IPS DF 6.9 (cell line): ENCODE measurements around the gene EFR3B.
"Not testable (repeated sequence)": the region's sequence is repeated elsewhere in the genome, so short reads cannot be mapped to it uniquely, and the experiment has no call there.

Experiments
- DNase-seq: peaks from one replicate; pipeline ENCODE4 v3.0.0-alpha.2; 2013; ENCODE audit warnings: low read depth, low spot score
- H3K27ac ChIP-seq: one replicate; pipeline ENCODE4 v1.5.1; 2013; ENCODE audit warnings: low read length, control low read depth
- H3K27me3 ChIP-seq: 2 replicates; pipeline ENCODE4 v1.6.1; 2013; ENCODE audit warnings: mild to moderate bottlenecking, low read length; ENCODE audit not compliant: control insufficient read depth, insufficient read depth
- H3K36me3 ChIP-seq: 2 replicates; pipeline ENCODE4 v1.6.1; 2013; ENCODE audit warnings: low read length; ENCODE audit not compliant: control insufficient read depth, insufficient read depth
- H3K4me1 ChIP-seq: 2 replicates; pipeline ENCODE4 v1.6.1; 2013; ENCODE audit warnings: low read length; ENCODE audit not compliant: control insufficient read depth, insufficient read depth
- H3K4me3 ChIP-seq: 2 replicates; pipeline ENCODE4 v1.5.1; 2013; ENCODE audit warnings: mild to moderate bottlenecking, low read length
- H3K9me3 ChIP-seq: 2 replicates; pipeline ENCODE4 v1.6.1; 2013; ENCODE audit warnings: low read length, inconsistent platforms; ENCODE audit not compliant: control insufficient read depth, insufficient read depth
- WGBS: extraction: QIAGEN DNeasy Blood & Tissue Kit; methylation state at CpG from one replicate; pipeline ENCODE4 v1.1.7; 2013; ENCODE audit warnings: mixed read lengths, missing lambda C conversion rate; ENCODE audit not compliant: insufficient read length, insufficient coverage; 5-methylcytosine and 5-hydroxymethylcytosine counted together

Gene EFR3B

DNA sequence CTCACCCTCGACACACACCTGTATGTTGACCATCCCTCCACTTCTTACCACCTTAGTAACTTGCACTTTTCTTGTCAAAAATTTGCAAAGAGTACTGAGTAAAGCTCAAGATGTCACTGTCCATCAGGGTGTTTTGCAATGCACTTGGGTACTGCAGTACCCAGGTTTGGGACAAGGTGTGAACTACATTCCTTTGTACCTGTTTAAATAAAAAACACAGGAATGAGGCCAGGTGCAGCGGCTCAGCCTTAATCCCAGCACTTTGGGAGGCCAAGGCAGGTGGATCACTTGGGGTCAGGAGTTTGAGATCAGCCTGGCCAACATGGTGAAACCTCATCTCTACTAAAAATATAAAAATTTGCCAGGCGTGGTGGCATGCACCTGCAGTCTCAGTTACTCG lies 98.7 kb downstream of the EFR3B start:
- H3K4me3 ChIP-seq, H3K27me3 ChIP-seq, DNase-seq, H3K9me3 ChIP-seq, H3K4me1 ChIP-seq, H3K27ac ChIP-seq, H3K36me3 ChIP-seq: not testable (repeated sequence)
- no CpG with 5 or more reads among the region's 4 CpGs for WGBS

DNA sequence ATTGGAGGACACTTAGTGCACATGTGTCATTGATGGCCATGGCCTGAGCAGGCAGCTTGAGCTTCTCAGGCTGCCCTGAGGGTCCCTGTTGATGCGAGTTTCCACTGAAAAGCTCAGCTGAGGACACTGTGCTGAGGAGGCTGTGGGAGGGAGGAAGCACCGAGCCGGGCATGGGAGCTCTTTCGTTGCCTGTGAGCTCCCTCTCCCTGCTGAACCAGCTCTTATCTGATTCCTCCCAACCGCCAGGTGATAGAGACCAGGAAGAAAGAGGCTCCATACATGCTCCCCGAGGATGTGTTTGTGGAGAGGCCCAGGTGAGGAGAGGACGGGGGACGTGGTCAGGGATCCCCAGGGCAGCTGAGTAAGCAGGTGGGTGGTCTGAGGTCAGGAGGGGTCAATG lies 99.2 kb downstream of the EFR3B start:
- H3K27me3 ChIP-seq, result no peaks in the 10 kb centered on the region
- H3K9me3 ChIP-seq, result no peaks in the 10 kb centered on the region
- no peak for DNase-seq
- no CpG with 5 or more reads among the region's 8 CpGs for WGBS
- no peaks in the 10 kb centered on the region for H3K4me1 ChIP-seq
- no peak overlapping the region for H3K27ac ChIP-seq
- no peaks in the 10 kb centered on the region for H3K36me3 ChIP-seq
- no peak overlapping the region for H3K4me3 ChIP-seq

DNA sequence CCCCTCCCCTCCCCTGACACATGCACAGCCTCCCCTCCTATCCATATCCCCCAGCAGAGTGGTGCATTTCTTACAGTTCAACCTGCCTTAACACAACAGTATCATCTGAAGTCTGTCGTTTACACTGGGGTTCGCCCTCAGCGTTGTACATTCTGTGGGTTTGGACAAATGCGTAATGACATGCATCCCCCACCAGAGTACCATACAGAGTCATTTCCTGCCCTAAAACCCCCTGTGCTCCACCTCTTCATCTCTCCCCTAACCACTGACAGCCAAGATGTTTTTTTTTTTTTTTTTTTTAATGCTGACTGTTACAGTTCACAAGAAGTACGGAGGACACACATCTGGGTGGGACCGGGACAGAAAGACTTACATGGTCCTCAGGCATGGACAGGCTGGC lies 103.9 kb downstream of the EFR3B start:
- no CpG with 5 or more reads among the region's 6 CpGs for WGBS

DNA sequence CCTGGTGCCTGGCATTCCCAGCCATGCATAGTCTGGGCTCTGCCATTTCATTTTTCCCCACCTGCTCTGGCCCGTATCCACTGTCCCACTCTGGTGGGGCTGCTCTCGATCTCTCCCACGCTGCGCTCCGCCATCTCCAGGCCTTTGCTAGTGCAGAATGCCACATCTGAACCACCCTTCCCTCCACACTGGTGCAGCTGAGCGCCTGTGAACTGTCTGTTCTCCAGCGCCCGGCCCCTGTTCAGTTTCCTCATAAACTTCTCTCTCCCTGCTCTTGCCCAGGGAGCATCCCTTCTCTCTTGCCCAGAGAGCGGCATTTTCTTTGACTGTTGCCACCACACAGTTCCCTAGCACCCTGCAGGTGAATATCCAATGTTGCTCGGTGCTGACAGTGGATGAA lies 105.0 kb downstream of the EFR3B start:
- Histone ChIP-seq H3K9me3 (no peaks in the 10 kb centered on the region), H3K27ac (no peak overlapping the region), H3K27me3 (no peaks in the 10 kb centered on the region), H3K4me1 (no peaks in the 10 kb centered on the region), H3K36me3 (0 out of 2 replicates have a peak, but pooled peaks cover 3% of the 10 kb centered on the region), H3K4me3 (no peak overlapping the region)
- no peak for DNase-seq
- no CpG with 5 or more reads among the region's 10 CpGs for WGBS

More for the DNA sequence above, 103.9 kb downstream of the EFR3B start:
- DNase-seq, result no peak
- H3K27me3 ChIP-seq, result no peaks in the 10 kb centered on the region
- no peaks in the 10 kb centered on the region for H3K4me1 ChIP-seq
- H3K27ac ChIP-seq, result no peak overlapping the region
- no peaks in the 10 kb centered on the region for H3K36me3 ChIP-seq
- H3K9me3 ChIP-seq, result no peaks in the 10 kb centered on the region
- H3K4me3 ChIP-seq, result no peak overlapping the region

- Histone ChIP-seq H3K27me3 (no peaks in the 10 kb centered on the region), H3K27ac (no peak overlapping the region)
- WGBS, result no CpG with 5 or more reads among the region's 6 CpGs
Measured at GRCh38 chr2:25149646-25150045, 107.8 kb downstream of the EFR3B start.

DNA sequence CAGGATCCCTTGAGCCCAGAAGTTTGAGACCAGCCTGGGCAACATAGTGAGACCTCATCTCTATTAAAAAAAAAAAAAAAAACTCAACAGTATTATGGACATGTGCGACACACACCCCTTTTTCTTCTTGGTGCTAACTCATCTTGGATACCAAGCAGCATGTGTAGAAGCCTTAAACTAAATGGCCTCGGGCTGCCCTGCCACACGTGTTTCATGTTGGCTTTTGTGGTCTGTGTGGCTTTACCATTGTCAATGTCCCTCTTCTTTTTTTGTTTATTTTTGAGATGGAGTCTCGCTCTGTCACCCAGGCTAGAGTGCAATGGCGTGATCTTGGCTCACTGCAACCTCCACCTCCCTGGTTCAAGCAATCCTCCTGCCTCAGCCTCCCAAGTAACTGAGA lies 109.1 kb downstream of the EFR3B start:
- not testable (repeated sequence) for H3K4me1 ChIP-seq, H3K36me3 ChIP-seq, DNase-seq, H3K27me3 ChIP-seq, H3K9me3 ChIP-seq, H3K27ac ChIP-seq, H3K4me3 ChIP-seq
- WGBS, result no CpG with 5 or more reads among the region's 5 CpGs

More at GRCh38 chr2:25149646-25150045, 107.8 kb downstream of the EFR3B start:
- H3K4me3 ChIP-seq, result no peak overlapping the region
- no peak for DNase-seq
- no peaks in the 10 kb centered on the region for H3K9me3 ChIP-seq
- H3K36me3 ChIP-seq, result 0 out of 2 replicates have a peak, but pooled peaks cover 3% of the 10 kb centered on the region
- H3K4me1 ChIP-seq, result no peaks in the 10 kb centered on the region

DNA sequence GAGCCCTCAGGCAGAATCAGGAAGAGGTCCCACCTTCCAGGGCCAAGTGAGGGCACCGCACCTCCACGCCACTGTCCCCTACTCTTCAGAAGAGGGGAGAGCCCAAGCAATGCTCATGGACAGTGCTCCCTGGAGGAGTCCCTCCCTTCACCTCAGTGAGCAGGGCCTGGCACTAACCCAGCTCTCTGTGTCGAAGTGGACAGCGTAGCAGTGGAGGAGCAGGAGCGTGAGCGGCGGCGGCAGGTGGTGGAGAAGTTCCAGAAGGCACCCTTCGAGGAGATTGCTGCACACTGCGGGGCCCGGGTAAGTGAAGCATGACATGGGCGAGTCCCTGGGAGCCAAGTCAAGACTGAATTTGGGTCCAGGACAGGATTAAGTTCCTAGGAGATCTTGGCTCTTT lies 109.8 kb downstream of the EFR3B start:
- H3K4me1 ChIP-seq, result no peaks in the 10 kb centered on the region
- DNase-seq, result no peak
- H3K27ac ChIP-seq, result no peak overlapping the region
- H3K9me3 ChIP-seq, result no peaks in the 10 kb centered on the region
- H3K36me3 ChIP-seq, result 0 out of 2 replicates have a peak, but pooled peaks cover 3% of the 10 kb centered on the region
- no CpG with 5 or more reads among the region's 12 CpGs for WGBS
- no peaks in the 10 kb centered on the region for H3K27me3 ChIP-seq
- H3K4me3 ChIP-seq, result no peak overlapping the region

DNA sequence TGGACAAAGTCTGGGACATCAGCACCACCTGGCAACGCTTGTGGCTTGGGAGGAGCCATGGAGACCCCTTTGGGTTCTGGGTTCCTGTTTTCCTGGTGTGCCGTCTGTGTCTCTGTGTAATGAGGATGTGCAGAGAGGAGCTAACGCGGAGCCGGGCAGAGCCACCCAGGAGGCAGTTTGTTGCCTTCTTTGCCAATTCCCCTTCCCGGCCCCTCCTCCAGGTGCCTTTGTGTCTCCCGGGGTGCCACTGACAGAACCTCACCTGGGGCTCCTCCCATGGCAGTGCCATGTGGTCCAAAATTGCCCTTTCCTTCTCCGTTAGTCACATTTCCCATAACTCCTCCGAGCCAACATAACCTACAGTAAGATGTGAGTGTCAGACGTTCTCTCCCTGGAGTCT lies 113.5 kb downstream of the EFR3B start:
- no peaks in the 10 kb centered on the region for H3K9me3 ChIP-seq
- no peak overlapping the region for H3K4me3 ChIP-seq
- no peak for DNase-seq
- no peaks in the 10 kb centered on the region for H3K4me1 ChIP-seq
- no peak overlapping the region for H3K27ac ChIP-seq
- WGBS, result no CpG with 5 or more reads among the region's 10 CpGs
- 0 out of 2 replicates have a peak, but pooled peaks cover 3% of the 10 kb centered on the region for H3K36me3 ChIP-seq
- H3K27me3 ChIP-seq, result no peaks in the 10 kb centered on the region

DNA sequence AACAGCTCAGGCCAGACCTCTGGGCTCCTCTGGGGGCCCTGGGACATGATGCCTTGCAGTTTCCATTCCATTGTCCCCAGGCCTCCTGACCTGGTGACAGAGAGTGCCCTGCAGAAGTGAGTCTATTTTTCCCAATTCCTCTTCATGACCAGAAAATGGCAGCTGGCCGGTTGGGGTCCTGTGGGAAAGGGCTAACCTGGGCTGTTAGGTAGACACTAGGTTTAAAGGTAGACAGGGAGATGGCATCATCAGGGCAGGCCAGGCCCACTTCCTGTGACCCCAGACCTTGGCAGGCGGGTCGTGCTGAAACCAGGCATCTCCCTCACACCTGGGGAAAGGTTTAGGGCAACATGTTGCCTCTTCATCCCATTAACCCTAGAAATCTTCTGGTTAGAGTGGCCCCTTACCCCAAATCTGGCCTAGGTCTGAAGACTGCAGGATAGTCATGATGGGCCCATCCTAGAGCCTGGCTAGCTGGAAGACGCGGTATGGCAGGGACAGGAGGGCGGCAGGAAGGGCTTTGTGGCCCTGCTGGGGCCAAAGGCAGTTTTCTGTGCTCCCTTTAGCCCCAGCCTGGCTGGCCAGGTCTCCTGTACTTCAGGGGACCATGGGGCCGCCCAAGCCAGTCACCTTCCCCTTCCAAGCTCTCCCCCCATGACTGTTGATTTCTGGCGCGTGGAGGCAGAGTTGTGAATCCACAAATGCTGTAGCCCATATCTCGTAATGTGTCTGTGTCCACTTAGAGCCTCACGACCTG lies 116.4 kb downstream of the EFR3B start:
- Histone ChIP-seq H3K4me1 (peaks cover 5% of the 10 kb centered on the region; the same call in 1 of the 2 replicates), H3K9me3 (no peaks in the 10 kb centered on the region), H3K27ac (no peak overlapping the region), H3K27me3 (no peaks in the 10 kb centered on the region), H3K4me3 (no peak overlapping the region), H3K36me3 (peaks cover 3% of the 10 kb centered on the region; the same call in 1 of the 2 replicates)
- DNase-seq, result no peak
- no CpG with 5 or more reads among the region's 11 CpGs for WGBS

- no peaks in the 10 kb centered on the region for H3K9me3 ChIP-seq
- peaks cover 5% of the 10 kb centered on the region; the same call in 1 of the 2 replicates for H3K4me1 ChIP-seq
- WGBS, result no CpG with 5 or more reads among the region's 8 CpGs
- peaks cover 3% of the 10 kb centered on the region; the same call in 1 of the 2 replicates for H3K36me3 ChIP-seq
- no peak for DNase-seq
- no peaks in the 10 kb centered on the region for H3K27me3 ChIP-seq
- H3K4me3 ChIP-seq, result no peak overlapping the region
- H3K27ac ChIP-seq, result no peak overlapping the region
Measured at GRCh38 chr2:25159949-25160348, 118.1 kb downstream of the EFR3B start.

DNA sequence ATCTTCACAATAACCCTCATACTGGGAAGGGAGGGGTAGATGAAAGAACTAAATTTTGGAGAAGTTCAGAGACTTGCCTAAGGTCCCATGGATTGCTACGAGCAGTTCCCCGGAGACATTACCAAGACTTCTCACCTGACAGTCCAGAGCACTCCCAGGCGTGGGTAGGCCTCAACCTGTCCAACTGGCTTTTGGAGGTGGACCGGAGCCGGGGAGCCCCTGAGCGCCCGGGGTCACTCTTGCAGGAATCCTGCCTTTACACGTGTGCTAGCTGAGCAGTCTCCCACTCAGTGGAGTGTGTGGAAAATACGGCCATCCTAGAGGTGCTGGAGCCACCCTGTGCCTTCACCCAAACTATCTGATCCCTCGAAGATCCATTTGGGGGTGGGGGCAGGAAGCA lies 118.5 kb downstream of the EFR3B start:
- H3K4me3 ChIP-seq, result no peak overlapping the region
- no peaks in the 10 kb centered on the region for H3K9me3 ChIP-seq
- WGBS, result no CpG with 5 or more reads among the region's 10 CpGs
- peaks cover 3% of the 10 kb centered on the region; the same call in 1 of the 2 replicates for H3K36me3 ChIP-seq
- DNase-seq, result no peak
- no peaks in the 10 kb centered on the region for H3K27me3 ChIP-seq
- H3K4me1 ChIP-seq, result peaks cover 5% of the 10 kb centered on the region; the same call in 1 of the 2 replicates
- no peak overlapping the region for H3K27ac ChIP-seq
